Measurements from ENCODE around the gene MAN2B2. TPM values are rescaled to one million over a fixed set of nuclear protein-coding genes. Genes with fewer than 3 reads are reported as not detected.

Gene MAN2B2
- total and polyA plus RNA-seq, 2 of the 8 experiments (the other 6 are each of a cell fraction or from before 2014, with no cell fraction given), result 3.3 to 4.0 TPM

DNA sequence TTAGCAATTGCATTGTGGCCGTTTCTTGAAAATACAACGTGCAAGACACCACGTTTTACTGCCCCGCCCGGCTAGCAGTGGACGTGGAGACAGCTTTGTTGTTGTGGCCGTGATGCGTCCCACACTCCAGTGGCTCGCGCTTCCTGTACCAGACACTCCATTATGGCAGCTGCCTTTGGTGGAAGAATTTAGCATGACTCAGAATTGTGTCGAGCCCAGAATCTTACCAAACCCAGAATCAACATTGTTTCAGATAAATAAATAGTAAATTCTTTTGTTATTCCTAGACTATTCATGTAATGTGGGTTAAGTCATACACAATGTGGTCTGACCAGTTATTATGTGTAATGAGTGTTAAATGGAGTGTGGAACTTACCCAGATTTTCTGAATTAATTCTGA, 93.4 kb downstream of the MAN2B2 start (continued):
- TF ChIP-seq, protein P1, sequence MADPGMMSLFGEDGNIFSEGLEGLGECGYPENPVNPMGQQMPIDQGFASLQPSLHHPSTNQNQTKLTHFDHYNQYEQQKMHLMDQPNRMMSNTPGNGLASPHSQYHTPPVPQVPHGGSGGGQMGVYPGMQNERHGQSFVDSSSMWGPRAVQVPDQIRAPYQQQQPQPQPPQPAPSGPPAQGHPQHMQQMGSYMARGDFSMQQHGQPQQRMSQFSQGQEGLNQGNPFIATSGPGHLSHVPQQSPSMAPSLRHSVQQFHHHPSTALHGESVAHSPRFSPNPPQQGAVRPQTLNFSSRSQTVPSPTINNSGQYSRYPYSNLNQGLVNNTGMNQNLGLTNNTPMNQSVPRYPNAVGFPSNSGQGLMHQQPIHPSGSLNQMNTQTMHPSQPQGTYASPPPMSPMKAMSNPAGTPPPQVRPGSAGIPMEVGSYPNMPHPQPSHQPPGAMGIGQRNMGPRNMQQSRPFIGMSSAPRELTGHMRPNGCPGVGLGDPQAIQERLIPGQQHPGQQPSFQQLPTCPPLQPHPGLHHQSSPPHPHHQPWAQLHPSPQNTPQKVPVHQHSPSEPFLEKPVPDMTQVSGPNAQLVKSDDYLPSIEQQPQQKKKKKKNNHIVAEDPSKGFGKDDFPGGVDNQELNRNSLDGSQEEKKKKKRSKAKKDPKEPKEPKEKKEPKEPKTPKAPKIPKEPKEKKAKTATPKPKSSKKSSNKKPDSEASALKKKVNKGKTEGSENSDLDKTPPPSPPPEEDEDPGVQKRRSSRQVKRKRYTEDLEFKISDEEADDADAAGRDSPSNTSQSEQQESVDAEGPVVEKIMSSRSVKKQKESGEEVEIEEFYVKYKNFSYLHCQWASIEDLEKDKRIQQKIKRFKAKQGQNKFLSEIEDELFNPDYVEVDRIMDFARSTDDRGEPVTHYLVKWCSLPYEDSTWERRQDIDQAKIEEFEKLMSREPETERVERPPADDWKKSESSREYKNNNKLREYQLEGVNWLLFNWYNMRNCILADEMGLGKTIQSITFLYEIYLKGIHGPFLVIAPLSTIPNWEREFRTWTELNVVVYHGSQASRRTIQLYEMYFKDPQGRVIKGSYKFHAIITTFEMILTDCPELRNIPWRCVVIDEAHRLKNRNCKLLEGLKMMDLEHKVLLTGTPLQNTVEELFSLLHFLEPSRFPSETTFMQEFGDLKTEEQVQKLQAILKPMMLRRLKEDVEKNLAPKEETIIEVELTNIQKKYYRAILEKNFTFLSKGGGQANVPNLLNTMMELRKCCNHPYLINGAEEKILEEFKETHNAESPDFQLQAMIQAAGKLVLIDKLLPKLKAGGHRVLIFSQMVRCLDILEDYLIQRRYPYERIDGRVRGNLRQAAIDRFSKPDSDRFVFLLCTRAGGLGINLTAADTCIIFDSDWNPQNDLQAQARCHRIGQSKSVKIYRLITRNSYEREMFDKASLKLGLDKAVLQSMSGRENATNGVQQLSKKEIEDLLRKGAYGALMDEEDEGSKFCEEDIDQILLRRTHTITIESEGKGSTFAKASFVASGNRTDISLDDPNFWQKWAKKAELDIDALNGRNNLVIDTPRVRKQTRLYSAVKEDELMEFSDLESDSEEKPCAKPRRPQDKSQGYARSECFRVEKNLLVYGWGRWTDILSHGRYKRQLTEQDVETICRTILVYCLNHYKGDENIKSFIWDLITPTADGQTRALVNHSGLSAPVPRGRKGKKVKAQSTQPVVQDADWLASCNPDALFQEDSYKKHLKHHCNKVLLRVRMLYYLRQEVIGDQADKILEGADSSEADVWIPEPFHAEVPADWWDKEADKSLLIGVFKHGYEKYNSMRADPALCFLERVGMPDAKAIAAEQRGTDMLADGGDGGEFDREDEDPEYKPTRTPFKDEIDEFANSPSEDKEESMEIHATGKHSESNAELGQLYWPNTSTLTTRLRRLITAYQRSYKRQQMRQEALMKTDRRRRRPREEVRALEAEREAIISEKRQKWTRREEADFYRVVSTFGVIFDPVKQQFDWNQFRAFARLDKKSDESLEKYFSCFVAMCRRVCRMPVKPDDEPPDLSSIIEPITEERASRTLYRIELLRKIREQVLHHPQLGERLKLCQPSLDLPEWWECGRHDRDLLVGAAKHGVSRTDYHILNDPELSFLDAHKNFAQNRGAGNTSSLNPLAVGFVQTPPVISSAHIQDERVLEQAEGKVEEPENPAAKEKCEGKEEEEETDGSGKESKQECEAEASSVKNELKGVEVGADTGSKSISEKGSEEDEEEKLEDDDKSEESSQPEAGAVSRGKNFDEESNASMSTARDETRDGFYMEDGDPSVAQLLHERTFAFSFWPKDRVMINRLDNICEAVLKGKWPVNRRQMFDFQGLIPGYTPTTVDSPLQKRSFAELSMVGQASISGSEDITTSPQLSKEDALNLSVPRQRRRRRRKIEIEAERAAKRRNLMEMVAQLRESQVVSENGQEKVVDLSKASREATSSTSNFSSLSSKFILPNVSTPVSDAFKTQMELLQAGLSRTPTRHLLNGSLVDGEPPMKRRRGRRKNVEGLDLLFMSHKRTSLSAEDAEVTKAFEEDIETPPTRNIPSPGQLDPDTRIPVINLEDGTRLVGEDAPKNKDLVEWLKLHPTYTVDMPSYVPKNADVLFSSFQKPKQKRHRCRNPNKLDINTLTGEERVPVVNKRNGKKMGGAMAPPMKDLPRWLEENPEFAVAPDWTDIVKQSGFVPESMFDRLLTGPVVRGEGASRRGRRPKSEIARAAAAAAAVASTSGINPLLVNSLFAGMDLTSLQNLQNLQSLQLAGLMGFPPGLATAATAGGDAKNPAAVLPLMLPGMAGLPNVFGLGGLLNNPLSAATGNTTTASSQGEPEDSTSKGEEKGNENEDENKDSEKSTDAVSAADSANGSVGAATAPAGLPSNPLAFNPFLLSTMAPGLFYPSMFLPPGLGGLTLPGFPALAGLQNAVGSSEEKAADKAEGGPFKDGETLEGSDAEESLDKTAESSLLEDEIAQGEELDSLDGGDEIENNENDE (IDR thresholded peaks at IDR 0.05; ENCODE audit: insufficient replicate concordance, low read length), result no peak
- TF ChIP-seq CHD2 (IDR thresholded peaks at IDR 0.05; ENCODE audit: low read length), result no peak
- TF ChIP-seq JUN (IDR thresholded peaks at IDR 0.05; ENCODE audit: low read depth, low read length), result no peak
- no peak for TF ChIP-seq POLR2AphosphoS5 (IDR thresholded peaks at IDR 0.05; ENCODE audit: low read depth, low read length)
- TF ChIP-seq TAF7 (optimal IDR thresholded peaks at IDR 0.05; ENCODE audit: borderline replicate concordance, low read depth, low read length), result no peak

Measured in H1 (cell line).